Measurements from ENCODE around the gene ZMIZ1.

The ZMIZ1 gene

DNA sequence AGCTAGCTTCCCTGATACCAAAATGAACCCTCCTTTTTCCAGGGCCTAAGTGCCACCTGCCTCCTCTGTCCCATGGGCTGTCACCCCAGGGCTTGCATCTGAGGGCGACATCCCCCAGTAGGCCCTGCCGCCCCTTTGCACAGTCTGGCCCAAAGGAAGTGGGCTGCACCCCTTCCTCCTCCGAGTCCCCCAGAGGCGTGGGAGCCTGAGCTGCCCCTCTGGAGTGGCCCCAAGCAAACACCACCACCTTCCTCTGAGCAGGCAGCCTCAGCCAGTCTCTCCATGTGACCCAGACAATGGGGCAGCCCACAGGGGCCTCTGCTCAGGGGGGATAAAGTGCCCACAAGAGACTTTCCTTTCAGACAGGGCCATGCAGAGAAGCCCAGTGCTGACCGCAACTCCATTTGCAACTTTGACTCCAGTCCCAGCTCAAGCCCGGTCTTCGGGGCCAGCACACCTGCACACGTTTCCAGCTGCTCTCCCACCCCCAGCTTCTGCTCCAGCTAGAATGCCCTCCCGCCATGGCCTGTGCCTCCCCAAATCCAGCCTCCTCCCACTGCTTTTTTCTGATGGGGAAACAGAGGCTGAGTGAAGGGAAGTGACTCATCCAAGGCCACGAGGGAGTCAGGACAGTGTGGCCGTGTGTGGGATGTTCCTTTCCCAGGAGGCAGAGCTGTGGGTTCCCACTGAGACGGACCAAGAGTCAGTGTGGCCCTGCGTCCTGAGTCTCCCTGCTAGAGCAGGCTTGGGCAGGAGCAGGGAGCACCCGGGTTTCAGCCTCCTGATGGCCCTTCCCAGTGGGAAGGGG is 111.9 kb downstream of the ZMIZ1 start:
- WGBS (ENCODE audit: insufficient coverage) = 49% methylated on average over 10 of the region's 14 CpGs
- H3K27me3 ChIP-seq (replicated peaks in 2 of 5; ENCODE audit: control insufficient read depth in 4 of 5, insufficient read depth in 5 of 5, low read length in 4 of 5) = no peaks in the 10 kb centered on the region
- CTCF ChIA-PET = interaction anchor here (1.0 to 23.8 kb wide), 4 partner anchors 13 to 98 kb away, joined by 3 to 517 read pairs (median 100); no protein-coding TSS in a partner anchor
- no peak for DNase-seq
- POLR2A ChIA-PET = interaction anchor here (5.5 kb wide), 1 partner anchor 43 kb away, joined by 33 read pairs; no protein-coding TSS in a partner anchor
- peak overlapping the region; percentile 73 to 91 for H3K27ac ChIP-seq (ENCODE audit: insufficient read depth in 1 of 2, low read depth in 1 of 2, low read length in 2 of 2, poor library complexity in 1 of 2, severe bottlenecking in 2 of 2)
- peak overlapping the region in 2 of 7 experiments; percentile 15 to 17 for H3K4me3 ChIP-seq (ENCODE audit: control insufficient read depth in 1 of 7, extremely low read depth in 1 of 7, insufficient read depth in 4 of 7, low read depth in 2 of 7, low read length in 6 of 7)
- H3K9me3 ChIP-seq (ENCODE audit: control extremely low read depth in 1 of 5, control insufficient read depth in 4 of 5, insufficient read depth in 2 of 5, low read depth in 1 of 5, low read length in 4 of 5) = no peaks in the 10 kb centered on the region
- peaks cover 0 to 75% (median 5%) of the 10 kb centered on the region in 4 experiments for H3K36me3 ChIP-seq (ENCODE audit: control insufficient read depth in 4 of 4, insufficient read depth in 4 of 4, low read length in 3 of 4)
- H3K4me1 ChIP-seq (ENCODE audit: control extremely low read depth in 1 of 4, control insufficient read depth in 4 of 4, insufficient read depth in 4 of 4, low read length in 3 of 4) = peaks cover 9 to 100% (median 100%) of the 10 kb centered on the region in 4 experiments

DNA sequence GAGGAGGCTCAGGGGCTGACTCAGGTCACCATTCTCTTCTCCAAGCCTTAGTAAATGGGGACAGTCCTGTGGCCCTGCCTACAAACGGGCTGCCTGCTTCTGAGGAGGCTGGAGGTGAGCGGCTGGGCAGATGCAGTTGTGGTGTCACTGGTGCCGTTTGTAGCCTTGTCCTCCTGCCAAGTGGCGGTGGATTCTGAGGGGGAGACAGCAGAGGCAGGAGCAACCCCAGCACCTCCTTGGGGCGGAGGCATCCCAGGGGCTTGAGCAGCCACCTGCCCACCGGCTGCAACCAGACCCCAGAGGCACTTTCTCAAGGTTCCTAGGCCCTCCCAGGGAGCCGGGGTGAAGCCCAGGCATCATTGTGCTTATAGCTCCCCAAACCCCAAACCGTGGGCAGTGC is 112.5 kb downstream of the ZMIZ1 start:
- 66% methylated on average over 7 of the region's 8 CpGs for WGBS (ENCODE audit: insufficient coverage)
- Histone ChIP-seq H3K27ac (ENCODE audit: insufficient read depth in 1 of 2, low read depth in 1 of 2, low read length in 2 of 2, poor library complexity in 1 of 2, severe bottlenecking in 2 of 2) (peak overlapping the region; percentile 73 to 91), H3K27me3 (replicated peaks in 2 of 5; ENCODE audit: control insufficient read depth in 4 of 5, insufficient read depth in 5 of 5, low read length in 4 of 5) (no peaks in the 10 kb centered on the region), H3K4me3 (ENCODE audit: control insufficient read depth in 1 of 7, extremely low read depth in 1 of 7, insufficient read depth in 4 of 7, low read depth in 2 of 7, low read length in 6 of 7) (no peak overlapping the region), H3K9me3 (ENCODE audit: control extremely low read depth in 1 of 5, control insufficient read depth in 4 of 5, insufficient read depth in 2 of 5, low read depth in 1 of 5, low read length in 4 of 5) (no peaks in the 10 kb centered on the region), H3K4me1 (ENCODE audit: control extremely low read depth in 1 of 4, control insufficient read depth in 4 of 4, insufficient read depth in 4 of 4, low read length in 3 of 4) (peaks cover 9 to 100% (median 100%) of the 10 kb centered on the region in 4 experiments), H3K36me3 (ENCODE audit: control insufficient read depth in 4 of 4, insufficient read depth in 4 of 4, low read length in 3 of 4) (peaks cover 0 to 76% (median 7%) of the 10 kb centered on the region in 4 experiments)
- POLR2A ChIA-PET = interaction anchor here (5.5 kb wide), 1 partner anchor 43 kb away, joined by 33 read pairs; no protein-coding TSS in a partner anchor
- CTCF ChIA-PET = interaction anchor here (1.0 to 23.8 kb wide), 5 partner anchors 12 to 228 kb away, joined by 3 to 517 read pairs (median 5); no protein-coding TSS in a partner anchor
- no peak for DNase-seq

DNA sequence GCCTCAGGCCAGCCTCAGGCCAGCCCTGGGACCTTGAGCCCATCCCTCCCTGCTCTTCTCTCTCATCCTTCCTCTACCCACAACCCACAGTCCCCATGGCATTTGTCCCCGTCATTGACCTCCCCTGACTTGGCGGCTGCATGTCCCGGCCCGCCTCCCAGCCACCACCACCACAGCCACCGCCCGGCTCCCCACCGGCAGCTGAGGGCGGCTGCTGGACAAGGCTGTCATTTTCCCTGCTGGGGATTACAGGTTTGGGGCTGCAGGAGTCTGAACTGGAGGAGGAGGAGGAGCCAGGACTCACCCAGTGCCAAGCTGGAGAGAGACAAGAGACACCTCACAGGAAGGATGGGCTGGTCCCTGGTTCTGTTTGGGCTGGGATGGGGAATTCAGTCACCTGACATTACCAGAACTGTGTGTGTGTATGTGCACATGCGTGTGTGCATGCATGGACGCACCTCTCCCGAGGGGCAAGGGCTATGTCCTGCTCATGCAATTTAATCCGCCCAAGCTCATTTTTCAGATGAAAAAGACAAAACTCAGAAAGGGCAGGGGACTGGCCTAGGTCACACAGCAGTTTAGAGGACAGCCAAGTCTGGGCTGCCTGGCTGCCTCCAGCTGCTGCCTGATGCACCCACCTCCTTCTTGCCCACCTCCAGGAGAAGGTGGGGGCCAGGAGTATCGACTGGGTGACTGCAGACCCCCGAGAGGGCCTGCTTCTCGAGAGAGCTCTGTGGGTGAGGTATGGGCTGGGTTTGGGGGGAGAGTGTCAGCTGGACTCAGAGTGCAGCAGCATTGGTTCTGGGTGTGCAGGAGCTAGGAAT is 113.1 kb downstream of the ZMIZ1 start:
- no peaks in the 10 kb centered on the region for H3K27me3 ChIP-seq (replicated peaks in 2 of 5; ENCODE audit: control insufficient read depth in 4 of 5, insufficient read depth in 5 of 5, low read length in 4 of 5)
- peak in 2 of 3 donors; percentile 59 to 60 for DNase-seq
- H3K36me3 ChIP-seq (ENCODE audit: control insufficient read depth in 4 of 4, insufficient read depth in 4 of 4, low read length in 3 of 4) = peaks cover 0 to 78% (median 8%) of the 10 kb centered on the region in 4 experiments
- H3K27ac ChIP-seq (ENCODE audit: insufficient read depth in 1 of 2, low read depth in 1 of 2, low read length in 2 of 2, poor library complexity in 1 of 2, severe bottlenecking in 2 of 2) = peak overlapping the region; percentile 73 to 91
- POLR2A ChIA-PET = interaction anchor here (5.5 kb wide), 1 partner anchor 44 kb away, joined by 33 read pairs; no protein-coding TSS in a partner anchor
- no peak overlapping the region for H3K4me3 ChIP-seq (ENCODE audit: control insufficient read depth in 1 of 7, extremely low read depth in 1 of 7, insufficient read depth in 4 of 7, low read depth in 2 of 7, low read length in 6 of 7)
- H3K4me1 ChIP-seq (ENCODE audit: control extremely low read depth in 1 of 4, control insufficient read depth in 4 of 4, insufficient read depth in 4 of 4, low read length in 3 of 4) = peaks cover 9 to 100% (median 100%) of the 10 kb centered on the region in 4 experiments
- no peaks in the 10 kb centered on the region for H3K9me3 ChIP-seq (ENCODE audit: control extremely low read depth in 1 of 5, control insufficient read depth in 4 of 5, insufficient read depth in 2 of 5, low read depth in 1 of 5, low read length in 4 of 5)
- CTCF ChIA-PET = interaction anchor here (1.4 to 23.8 kb wide), 4 partner anchors 11 to 229 kb away, joined by 3 to 517 read pairs (median 100); no protein-coding TSS in a partner anchor
- WGBS (ENCODE audit: insufficient coverage) = 81% methylated on average over 5 of the region's 15 CpGs

DNA sequence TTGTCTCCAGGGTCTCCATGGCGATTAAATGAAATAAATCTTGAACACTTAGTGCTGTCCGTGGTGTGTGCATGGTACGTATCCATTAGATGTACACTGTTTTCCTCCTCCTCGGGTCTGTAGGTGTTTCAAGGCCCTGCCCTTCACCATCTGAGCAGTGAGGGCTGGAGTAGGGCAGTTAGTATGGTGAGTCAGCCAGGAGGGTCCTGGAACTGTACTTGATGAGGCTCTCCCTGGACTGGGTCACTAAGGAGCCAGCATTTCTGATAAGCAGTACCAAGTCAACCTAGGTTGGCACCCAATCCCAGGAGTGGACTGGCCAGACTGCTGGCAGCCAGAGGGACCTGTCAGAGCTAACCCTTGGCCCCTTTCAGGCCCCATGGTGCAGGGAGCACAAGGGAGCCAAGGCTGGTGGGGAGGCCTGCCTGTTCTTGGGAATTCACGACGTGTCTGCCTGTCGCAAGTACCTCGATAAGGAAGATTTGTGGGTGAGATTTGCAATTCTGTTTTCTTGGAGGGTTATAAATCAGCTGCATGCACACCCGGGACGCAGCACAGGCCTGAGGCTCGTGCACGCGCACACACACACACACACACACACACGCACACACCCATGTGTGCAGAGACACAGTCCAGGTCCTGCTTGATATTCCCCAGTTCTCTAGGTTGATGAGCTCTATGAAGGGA is 114.2 kb downstream of the ZMIZ1 start:
- H3K36me3 ChIP-seq (ENCODE audit: control insufficient read depth in 4 of 4, insufficient read depth in 4 of 4, low read length in 3 of 4) = peaks cover 2 to 85% (median 17%) of the 10 kb centered on the region in 4 experiments
- ChIA-PET POLR2A (interaction anchor here (0.6 kb wide), 1 partner anchor 115 kb away, joined by 3 read pairs; no protein-coding TSS in a partner anchor), CTCF (interaction anchor here (1.1 to 23.8 kb wide), 5 partner anchors 10 to 230 kb away, joined by 3 to 517 read pairs (median 6); no protein-coding TSS in a partner anchor)
- H3K4me1 ChIP-seq (ENCODE audit: control extremely low read depth in 1 of 4, control insufficient read depth in 4 of 4, insufficient read depth in 4 of 4, low read length in 3 of 4) = peaks cover 9 to 99% (median 97%) of the 10 kb centered on the region in 4 experiments
- no peak overlapping the region for H3K4me3 ChIP-seq (ENCODE audit: control insufficient read depth in 1 of 7, extremely low read depth in 1 of 7, insufficient read depth in 4 of 7, low read depth in 2 of 7, low read length in 6 of 7)
- no peaks in the 10 kb centered on the region for H3K9me3 ChIP-seq (ENCODE audit: control extremely low read depth in 1 of 5, control insufficient read depth in 4 of 5, insufficient read depth in 2 of 5, low read depth in 1 of 5, low read length in 4 of 5)
- no peaks in the 10 kb centered on the region for H3K27me3 ChIP-seq (replicated peaks in 2 of 5; ENCODE audit: control insufficient read depth in 4 of 5, insufficient read depth in 5 of 5, low read length in 4 of 5)
- H3K27ac ChIP-seq (ENCODE audit: insufficient read depth in 1 of 2, low read depth in 1 of 2, low read length in 2 of 2, poor library complexity in 1 of 2, severe bottlenecking in 2 of 2) = peak overlapping the region in 1 of 2 experiments; percentile 91
- peak in 2 of 3 donors; percentile 63 to 81 for DNase-seq
- 21% methylated on average over 8 of the region's 14 CpGs for WGBS (ENCODE audit: insufficient coverage)

DNA sequence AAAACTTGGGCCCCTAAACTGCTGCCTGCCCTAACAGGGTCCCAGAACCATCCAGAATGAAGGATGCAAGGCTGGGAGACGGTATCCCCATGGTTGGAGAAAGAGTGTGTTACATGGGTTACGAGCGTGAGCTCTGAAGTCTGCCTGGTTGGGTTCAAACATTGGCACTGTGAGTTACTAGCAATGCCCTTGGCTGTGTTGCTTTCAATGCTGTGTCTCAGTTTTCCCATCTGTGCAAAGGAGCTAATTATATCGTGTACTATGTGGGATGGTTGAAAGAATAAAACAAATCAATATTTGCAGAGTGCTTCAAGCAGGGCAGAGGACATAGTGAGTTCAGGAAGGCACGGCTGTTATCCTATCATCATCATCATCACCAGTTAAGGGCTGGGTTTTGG is 114.7 kb downstream of the ZMIZ1 start:
- POLR2A ChIA-PET = interaction anchor here (0.6 kb wide), 1 partner anchor 115 kb away, joined by 3 read pairs; no protein-coding TSS in a partner anchor
- peak overlapping the region in 1 of 2 experiments; percentile 23 for H3K27ac ChIP-seq (ENCODE audit: insufficient read depth in 1 of 2, low read depth in 1 of 2, low read length in 2 of 2, poor library complexity in 1 of 2, severe bottlenecking in 2 of 2)
- no peak overlapping the region for H3K4me3 ChIP-seq (ENCODE audit: control insufficient read depth in 1 of 7, extremely low read depth in 1 of 7, insufficient read depth in 4 of 7, low read depth in 2 of 7, low read length in 6 of 7)
- H3K9me3 ChIP-seq (ENCODE audit: control extremely low read depth in 1 of 5, control insufficient read depth in 4 of 5, insufficient read depth in 2 of 5, low read depth in 1 of 5, low read length in 4 of 5) = no peaks in the 10 kb centered on the region
- 92% methylated on average over 4 of the region's 5 CpGs for WGBS (ENCODE audit: insufficient coverage)
- CTCF ChIA-PET = interaction anchor here (1.1 to 23.8 kb wide), 4 partner anchors 10 to 38 kb away, joined by 4 to 517 read pairs (median 100); no protein-coding TSS in a partner anchor
- H3K27me3 ChIP-seq (replicated peaks in 2 of 5; ENCODE audit: control insufficient read depth in 4 of 5, insufficient read depth in 5 of 5, low read length in 4 of 5) = no peaks in the 10 kb centered on the region
- H3K36me3 ChIP-seq (ENCODE audit: control insufficient read depth in 4 of 4, insufficient read depth in 4 of 4, low read length in 3 of 4) = peaks cover 2 to 89% (median 19%) of the 10 kb centered on the region in 4 experiments
- H3K4me1 ChIP-seq (ENCODE audit: control extremely low read depth in 1 of 4, control insufficient read depth in 4 of 4, insufficient read depth in 4 of 4, low read length in 3 of 4) = peaks cover 9 to 98% (median 97%) of the 10 kb centered on the region in 4 experiments
- no peak for DNase-seq

DNA sequence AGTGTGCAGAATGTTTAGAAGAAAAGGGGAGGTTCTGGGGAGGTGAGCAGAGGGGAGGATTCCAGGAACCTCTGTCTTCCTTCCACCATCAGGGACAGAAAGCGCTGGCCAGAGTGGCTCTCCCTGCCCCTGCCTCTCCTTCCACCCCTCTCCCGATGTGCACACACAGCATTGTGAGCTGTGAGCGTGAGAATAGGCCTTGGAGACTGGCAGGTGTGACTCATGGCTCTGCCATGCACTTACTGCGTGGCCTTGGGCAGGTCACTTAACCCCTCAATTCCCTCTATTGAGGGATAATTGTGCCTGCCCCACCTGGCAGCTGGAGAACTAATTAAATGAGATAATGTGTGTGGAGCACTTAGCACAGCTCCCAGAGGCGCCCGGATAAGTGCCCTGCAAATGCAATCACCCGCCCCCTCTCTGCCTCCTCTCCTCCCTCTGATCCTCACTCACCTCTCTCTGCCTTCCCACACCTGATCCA is 115.4 kb downstream of the ZMIZ1 start:
- H3K36me3 ChIP-seq (ENCODE audit: control insufficient read depth in 4 of 4, insufficient read depth in 4 of 4, low read length in 3 of 4) = peaks cover 2 to 94% (median 21%) of the 10 kb centered on the region in 4 experiments
- no peaks in the 10 kb centered on the region for H3K27me3 ChIP-seq (replicated peaks in 2 of 5; ENCODE audit: control insufficient read depth in 4 of 5, insufficient read depth in 5 of 5, low read length in 4 of 5)
- peak overlapping the region in 1 of 2 experiments; percentile 23 for H3K27ac ChIP-seq (ENCODE audit: insufficient read depth in 1 of 2, low read depth in 1 of 2, low read length in 2 of 2, poor library complexity in 1 of 2, severe bottlenecking in 2 of 2)
- peak in 1 of 3 donors; percentile 45 for DNase-seq
- ChIA-PET POLR2A (no interaction called here), CTCF (interaction anchor here (1.1 to 23.8 kb wide), 4 partner anchors 9 to 38 kb away, joined by 4 to 517 read pairs (median 100); no protein-coding TSS in a partner anchor)
- 72% methylated on average over 6 of the region's 7 CpGs for WGBS (ENCODE audit: insufficient coverage)
- H3K4me3 ChIP-seq (ENCODE audit: control insufficient read depth in 1 of 7, extremely low read depth in 1 of 7, insufficient read depth in 4 of 7, low read depth in 2 of 7, low read length in 6 of 7) = no peak overlapping the region
- H3K9me3 ChIP-seq (ENCODE audit: control extremely low read depth in 1 of 5, control insufficient read depth in 4 of 5, insufficient read depth in 2 of 5, low read depth in 1 of 5, low read length in 4 of 5) = no peaks in the 10 kb centered on the region
- H3K4me1 ChIP-seq (ENCODE audit: control extremely low read depth in 1 of 4, control insufficient read depth in 4 of 4, insufficient read depth in 4 of 4, low read length in 3 of 4) = peaks cover 6 to 99% (median 97%) of the 10 kb centered on the region in 4 experiments

Measured in common myeloid progenitor, CD34-positive (primary cell).